HepG2 (cell line): ENCODE results near the gene RFX7. TPM values are rescaled to one million over a fixed set of nuclear protein-coding genes. Genes with fewer than 3 reads are reported as not detected.

Experiments used
- CBX1 ChIP-seq: IDR thresholded peaks from one replicate; pipeline ENCODE4 v1.6.1; 2016; ENCODE audit warnings: antibody characterized with exemption, low read depth
- CREB1 ChIP-seq, 2 experiments: fragments of 450-650 bp in 1 of 2; IDR thresholded peaks; 2 replicates each; pipeline ENCODE4 v1.6.1; 2016 to 2017; ENCODE audit warnings: control low read depth in 1 of 2, mild to moderate bottlenecking in 1 of 2, missing compliant biosample characterization in 1 of 2, missing genetic modification characterization in 1 of 2
- EZH2 ChIP-seq: conservative IDR thresholded peaks from 2 replicates; pipeline ENCODE4 v1.6.1; 2012; ENCODE audit warnings: mild to moderate bottlenecking, low read depth, low read length, moderate library complexity
- FOXA3 ChIP-seq: IDR thresholded peaks from 2 replicates; pipeline ENCODE4 v1.6.1; 2016; ENCODE audit warnings: missing genetic modification reagents, missing compliant biosample characterization
- HMG20A ChIP-seq: IDR thresholded peaks from 2 replicates; pipeline ENCODE4 v1.6.1; 2016; ENCODE audit warnings: borderline replicate concordance
- HOXA3 ChIP-seq: sonication (generic); formaldehyde crosslinking; IDR thresholded peaks from 2 replicates; pipeline ENCODE4 v1.5.0; 2020; ENCODE audit warnings: missing genetic modification reagents
- HOXD1 ChIP-seq: sonication (generic); formaldehyde crosslinking; IDR thresholded peaks from 2 replicates; pipeline ENCODE4 v1.5.0; 2020; ENCODE audit warnings: missing genetic modification reagents
- NFIC ChIP-seq: IDR thresholded peaks from 2 replicates; pipeline ENCODE4 v1.6.1; 2012; ENCODE audit warnings: mild to moderate bottlenecking, low read length, inconsistent platforms
- POLR2AphosphoS5 ChIP-seq: IDR thresholded peaks from 2 replicates; pipeline ENCODE4 v1.6.1; 2012; ENCODE audit warnings: low read depth, low read length
- SAFB2 ChIP-seq: sonication (generic); formaldehyde crosslinking; IDR thresholded peaks from 2 replicates; pipeline ENCODE4 v1.5.1; 2020; ENCODE audit warnings: missing genetic modification reagents, low read depth, mild to moderate bottlenecking, borderline replicate concordance
- SOX6 ChIP-seq, 2 experiments: fragments of 450-650 bp in 1 of 2; sonication (generic) in 1 of 2; formaldehyde crosslinking in 1 of 2; IDR thresholded peaks; 2 replicates each; pipeline versions ENCODE4 v1.4.0 to v1.6.1; 2017 to 2020; ENCODE audit warnings: antibody characterized with exemption in 1 of 2, mild to moderate bottlenecking in 1 of 2, missing genetic modification reagents in 1 of 2
- TBX2 ChIP-seq: sonication (generic); formaldehyde crosslinking; IDR thresholded peaks from 2 replicates; pipeline ENCODE4 v1.5.0; 2020; ENCODE audit warnings: missing genetic modification reagents, mild to moderate bottlenecking, borderline replicate concordance
- ZBTB8A ChIP-seq: sonication (generic); formaldehyde crosslinking; IDR thresholded peaks from 2 replicates; pipeline ENCODE4 v1.4.0; 2020; ENCODE audit warnings: mild to moderate bottlenecking, low read depth, missing genetic modification reagents, borderline replicate concordance
- ZMYM4 ChIP-seq: sonication (generic); formaldehyde crosslinking; IDR thresholded peaks from 2 replicates; pipeline ENCODE4 v1.8.1; 2023; ENCODE audit warnings: mild to moderate bottlenecking, missing genetic modification reagents
- ZNF652 ChIP-seq: IDR thresholded peaks from 2 replicates; pipeline ENCODE4 v1.6.1; 2016; ENCODE audit warnings: low read depth, borderline replicate concordance
- polyA plus RNA-seq, 8 experiments: library from polyadenylated mRNA; depleted of rRNA in 3 of 8; stranded (reverse) in 7 of 8; unstranded in 1 of 8; fragments of >200 nt; fragmentation: Illumina TruSeq in 4 of 8; extraction: Trizol in 4 of 8; gene quantifications; 2 replicates each; pipeline versions ENCODE4 v1.2.1 to v1.2.3, GENCODE V29; 2011 to 2016; ENCODE audit warnings: low read depth in 4 of 8, missing spikeins in 1 of 8, mixed read lengths in 1 of 8; ENCODE audit not compliant: insufficient read depth in 1 of 8
- total RNA-seq, 5 experiments: library from RNA; depleted of rRNA; stranded (reverse); fragments of >200 nt; fragmentation: Illumina TruSeq; extraction: Trizol; gene quantifications; 2 replicates each; pipeline ENCODE4 v1.2.3, GENCODE V29; 2016; ENCODE audit warnings: low read depth in 1 of 5
- TF ChIP-seq, protein P1 (sequence below): sonication (generic); formaldehyde crosslinking; conservative IDR thresholded peaks from 2 replicates; pipeline ENCODE4 v1.4.0; 2020; ENCODE audit warnings: mild to moderate bottlenecking, missing genetic modification reagents, moderate library complexity
- TF ChIP-seq, protein P2 (sequence below): sonication (generic); formaldehyde crosslinking; IDR thresholded peaks from 2 replicates; pipeline ENCODE4 v1.5.1; 2020; ENCODE audit warnings: mild to moderate bottlenecking, missing genetic modification reagents, moderate library complexity
- TF ChIP-seq, protein P3 (sequence below): IDR thresholded peaks from 2 replicates; pipeline ENCODE4 v1.6.1; 2012; ENCODE audit warnings: inconsistent platforms
- TF ChIP-seq, protein P4 (sequence below): sonication (generic); formaldehyde crosslinking; IDR thresholded peaks from 2 replicates; pipeline ENCODE4 v1.5.0; 2020; ENCODE audit warnings: missing genetic modification reagents

Gene RFX7
- total and polyA plus RNA-seq, 2 of the 13 experiments (the other 11 are each of a cell fraction or from before 2014, with no cell fraction given), result 8.5 to 10.4 TPM

DNA sequence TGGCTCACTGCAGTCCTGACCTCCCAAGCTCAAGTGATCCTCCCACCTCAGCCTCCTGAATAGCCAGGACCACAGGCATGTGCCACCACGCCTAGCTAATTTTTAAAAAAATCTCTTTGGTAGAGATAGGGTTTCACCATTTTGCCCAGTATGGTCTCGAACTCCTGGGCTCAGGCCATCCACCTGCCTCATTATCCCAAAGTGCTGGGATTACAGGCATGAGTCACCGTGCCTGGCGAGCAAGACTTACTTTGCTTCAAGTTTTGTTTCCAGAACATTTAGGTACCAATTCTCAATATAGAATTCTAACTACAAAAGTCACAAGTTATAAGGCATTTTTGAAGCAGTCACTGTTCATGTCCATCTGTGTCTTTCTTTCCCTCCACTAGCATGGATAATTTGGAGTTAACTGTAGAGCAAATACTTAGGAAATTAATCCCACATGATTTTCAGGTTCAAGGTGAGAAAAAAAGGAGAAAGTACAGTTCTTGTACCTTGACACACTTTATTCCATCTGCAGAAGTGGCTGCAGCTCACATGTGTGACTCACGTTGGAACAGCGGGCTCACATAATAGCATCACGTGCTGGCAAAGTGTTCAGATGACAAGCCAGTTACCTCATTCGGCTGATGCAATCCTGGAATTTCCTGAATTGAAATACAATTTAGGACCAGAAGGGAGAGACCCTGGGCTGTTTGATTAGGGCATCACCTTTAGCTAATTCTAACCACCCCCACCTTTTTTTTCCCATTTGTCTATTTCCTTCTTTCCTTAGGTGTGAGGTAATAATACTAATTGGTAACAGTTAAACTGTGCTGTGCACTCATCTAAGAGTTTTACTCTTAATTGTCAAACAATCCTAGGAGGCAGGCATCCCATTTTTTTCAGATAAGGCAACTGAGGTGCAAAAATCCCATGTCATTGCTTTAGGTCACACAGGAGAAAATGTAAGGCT lies 203.3 kb downstream of the RFX7 start (continued):
- TF ChIP-seq, protein P1, sequence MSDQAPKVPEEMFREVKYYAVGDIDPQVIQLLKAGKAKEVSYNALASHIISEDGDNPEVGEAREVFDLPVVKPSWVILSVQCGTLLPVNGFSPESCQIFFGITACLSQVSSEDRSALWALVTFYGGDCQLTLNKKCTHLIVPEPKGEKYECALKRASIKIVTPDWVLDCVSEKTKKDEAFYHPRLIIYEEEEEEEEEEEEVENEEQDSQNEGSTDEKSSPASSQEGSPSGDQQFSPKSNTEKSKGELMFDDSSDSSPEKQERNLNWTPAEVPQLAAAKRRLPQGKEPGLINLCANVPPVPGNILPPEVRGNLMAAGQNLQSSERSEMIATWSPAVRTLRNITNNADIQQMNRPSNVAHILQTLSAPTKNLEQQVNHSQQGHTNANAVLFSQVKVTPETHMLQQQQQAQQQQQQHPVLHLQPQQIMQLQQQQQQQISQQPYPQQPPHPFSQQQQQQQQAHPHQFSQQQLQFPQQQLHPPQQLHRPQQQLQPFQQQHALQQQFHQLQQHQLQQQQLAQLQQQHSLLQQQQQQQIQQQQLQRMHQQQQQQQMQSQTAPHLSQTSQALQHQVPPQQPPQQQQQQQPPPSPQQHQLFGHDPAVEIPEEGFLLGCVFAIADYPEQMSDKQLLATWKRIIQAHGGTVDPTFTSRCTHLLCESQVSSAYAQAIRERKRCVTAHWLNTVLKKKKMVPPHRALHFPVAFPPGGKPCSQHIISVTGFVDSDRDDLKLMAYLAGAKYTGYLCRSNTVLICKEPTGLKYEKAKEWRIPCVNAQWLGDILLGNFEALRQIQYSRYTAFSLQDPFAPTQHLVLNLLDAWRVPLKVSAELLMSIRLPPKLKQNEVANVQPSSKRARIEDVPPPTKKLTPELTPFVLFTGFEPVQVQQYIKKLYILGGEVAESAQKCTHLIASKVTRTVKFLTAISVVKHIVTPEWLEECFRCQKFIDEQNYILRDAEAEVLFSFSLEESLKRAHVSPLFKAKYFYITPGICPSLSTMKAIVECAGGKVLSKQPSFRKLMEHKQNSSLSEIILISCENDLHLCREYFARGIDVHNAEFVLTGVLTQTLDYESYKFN (CRISPR knock-in tag), result 0 out of 2 replicates have a peak, but pooled peaks have one; percentile 41
- TF ChIP-seq EZH2 (no peak), POLR2AphosphoS5 (no peak), HMG20A (CRISPR knock-in tag) (peak; percentile 90), SAFB2 (CRISPR knock-in tag) (no peak), ZBTB8A (CRISPR knock-in tag) (no peak), NFIC (peak; percentile 46; the same call in 1 of the 2 replicates), HOXD1 (CRISPR knock-in tag) (no peak), ZMYM4 (CRISPR knock-in tag) (peak; percentile 88), CBX1 (no peak), ZNF652 (CRISPR knock-in tag) (peak; percentile 76; the same call in 1 of the 2 replicates), FOXA3 (CRISPR knock-in tag) (peak; percentile 84; the same call in 1 of the 2 replicates), HOXA3 (CRISPR knock-in tag) (peak; percentile 66), TBX2 (CRISPR knock-in tag) (peak; percentile 62; the same call in 1 of the 2 replicates), CREB1 (IDR thresholded peaks at IDR 0.05) (peak; percentile 69), CREB1 (CRISPR knock-in tag; IDR thresholded peaks at IDR 0.05) (no peak), SOX6 (IDR thresholded peaks at IDR 0.05) (no peak), SOX6 (CRISPR knock-in tag; IDR thresholded peaks at IDR 0.05) (peak; percentile 99)
- TF ChIP-seq, protein P2, sequence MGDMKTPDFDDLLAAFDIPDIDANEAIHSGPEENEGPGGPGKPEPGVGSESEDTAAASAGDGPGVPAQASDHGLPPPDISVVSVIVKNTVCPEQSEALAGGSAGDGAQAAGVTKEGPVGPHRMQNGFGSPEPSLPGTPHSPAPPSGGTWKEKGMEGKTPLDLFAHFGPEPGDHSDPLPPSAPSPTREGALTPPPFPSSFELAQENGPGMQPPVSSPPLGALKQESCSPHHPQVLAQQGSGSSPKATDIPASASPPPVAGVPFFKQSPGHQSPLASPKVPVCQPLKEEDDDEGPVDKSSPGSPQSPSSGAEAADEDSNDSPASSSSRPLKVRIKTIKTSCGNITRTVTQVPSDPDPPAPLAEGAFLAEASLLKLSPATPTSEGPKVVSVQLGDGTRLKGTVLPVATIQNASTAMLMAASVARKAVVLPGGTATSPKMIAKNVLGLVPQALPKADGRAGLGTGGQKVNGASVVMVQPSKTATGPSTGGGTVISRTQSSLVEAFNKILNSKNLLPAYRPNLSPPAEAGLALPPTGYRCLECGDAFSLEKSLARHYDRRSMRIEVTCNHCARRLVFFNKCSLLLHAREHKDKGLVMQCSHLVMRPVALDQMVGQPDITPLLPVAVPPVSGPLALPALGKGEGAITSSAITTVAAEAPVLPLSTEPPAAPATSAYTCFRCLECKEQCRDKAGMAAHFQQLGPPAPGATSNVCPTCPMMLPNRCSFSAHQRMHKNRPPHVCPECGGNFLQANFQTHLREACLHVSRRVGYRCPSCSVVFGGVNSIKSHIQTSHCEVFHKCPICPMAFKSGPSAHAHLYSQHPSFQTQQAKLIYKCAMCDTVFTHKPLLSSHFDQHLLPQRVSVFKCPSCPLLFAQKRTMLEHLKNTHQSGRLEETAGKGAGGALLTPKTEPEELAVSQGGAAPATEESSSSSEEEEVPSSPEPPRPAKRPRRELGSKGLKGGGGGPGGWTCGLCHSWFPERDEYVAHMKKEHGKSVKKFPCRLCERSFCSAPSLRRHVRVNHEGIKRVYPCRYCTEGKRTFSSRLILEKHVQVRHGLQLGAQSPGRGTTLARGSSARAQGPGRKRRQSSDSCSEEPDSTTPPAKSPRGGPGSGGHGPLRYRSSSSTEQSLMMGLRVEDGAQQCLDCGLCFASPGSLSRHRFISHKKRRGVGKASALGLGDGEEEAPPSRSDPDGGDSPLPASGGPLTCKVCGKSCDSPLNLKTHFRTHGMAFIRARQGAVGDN (CRISPR knock-in tag), result no peak
- TF ChIP-seq, protein P3, sequence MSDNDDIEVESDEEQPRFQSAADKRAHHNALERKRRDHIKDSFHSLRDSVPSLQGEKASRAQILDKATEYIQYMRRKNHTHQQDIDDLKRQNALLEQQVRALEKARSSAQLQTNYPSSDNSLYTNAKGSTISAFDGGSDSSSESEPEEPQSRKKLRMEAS, result peak; percentile 84
- TF ChIP-seq, protein P4, sequence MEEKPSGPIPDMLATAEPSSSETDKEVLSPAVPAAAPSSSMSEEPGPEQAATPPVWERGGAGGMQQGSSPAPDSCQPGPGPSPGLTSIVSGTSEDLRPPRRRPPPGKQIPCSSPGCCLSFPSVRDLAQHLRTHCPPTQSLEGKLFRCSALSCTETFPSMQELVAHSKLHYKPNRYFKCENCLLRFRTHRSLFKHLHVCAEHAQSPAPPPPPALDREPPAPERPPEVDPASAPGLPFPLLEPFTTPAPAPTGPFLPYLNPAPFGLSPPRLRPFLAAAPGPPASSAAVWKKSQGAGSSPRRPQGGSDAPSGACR, result peak; percentile 69; the same call in 1 of the 2 replicates
